ENCODE data around the gene POLR1C. TPM values are rescaled to one million over a fixed set of nuclear protein-coding genes. Genes with fewer than 3 reads are reported as not detected.
A peak's percentile ranks its signal among the peaks of the same experiment; 100 is the strongest.
"Not testable (repeated sequence)": the region's sequence is repeated elsewhere in the genome, so short reads cannot be mapped to it uniquely, and the experiment has no call there.

Gene POLR1C, protein sequence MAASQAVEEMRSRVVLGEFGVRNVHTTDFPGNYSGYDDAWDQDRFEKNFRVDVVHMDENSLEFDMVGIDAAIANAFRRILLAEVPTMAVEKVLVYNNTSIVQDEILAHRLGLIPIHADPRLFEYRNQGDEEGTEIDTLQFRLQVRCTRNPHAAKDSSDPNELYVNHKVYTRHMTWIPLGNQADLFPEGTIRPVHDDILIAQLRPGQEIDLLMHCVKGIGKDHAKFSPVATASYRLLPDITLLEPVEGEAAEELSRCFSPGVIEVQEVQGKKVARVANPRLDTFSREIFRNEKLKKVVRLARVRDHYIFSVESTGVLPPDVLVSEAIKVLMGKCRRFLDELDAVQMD
- 21.3 and 36.2 TPM in 2 replicates for total RNA-seq

DNA sequence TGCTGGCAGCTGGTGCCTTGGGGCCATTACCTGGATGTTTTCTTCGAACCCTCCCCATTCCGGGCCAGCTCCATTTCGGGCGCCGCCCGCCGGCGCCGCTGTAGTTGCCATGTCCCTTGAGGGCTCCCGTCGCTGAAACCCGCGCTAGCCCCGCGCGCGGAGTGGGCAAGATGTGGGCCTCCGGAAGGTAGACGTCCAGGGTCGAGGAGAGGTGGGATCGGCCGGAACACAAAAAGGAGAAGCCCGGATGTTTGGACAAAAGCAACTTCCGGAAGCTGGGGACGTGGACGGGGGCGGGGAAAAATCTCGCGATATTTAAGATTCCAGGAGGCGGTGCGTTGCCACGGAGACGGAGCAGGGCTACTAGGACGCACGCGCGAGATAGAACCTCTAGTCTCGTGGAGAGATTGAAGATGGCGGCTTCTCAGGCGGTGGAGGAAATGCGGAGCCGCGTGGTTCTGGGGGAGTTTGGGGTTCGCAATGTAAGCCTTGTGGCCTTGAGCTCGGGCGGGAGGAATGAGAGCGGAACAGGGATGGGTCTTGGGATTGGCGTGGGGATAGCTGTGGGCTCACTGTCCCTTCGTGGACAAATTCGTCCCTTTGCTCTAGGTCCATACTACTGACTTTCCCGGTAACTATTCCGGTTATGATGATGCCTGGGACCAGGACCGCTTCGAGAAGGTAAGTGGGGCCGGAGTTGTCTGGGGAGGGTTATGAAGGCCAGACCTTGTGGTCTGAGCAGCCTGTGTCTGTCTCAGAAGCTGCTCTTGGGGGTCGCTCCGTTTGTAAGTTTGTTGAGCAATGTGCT is at the start of gene POLR1C, which contains the start of gene YIPF3:
Gene POLR1C, plus strand, starts transcription at position 393 of the 808 bp plus-strand sequence. Its CDS starts 21 bp downstream, at position 414.
Gene YIPF3, minus strand, starts transcription at position 230 of the 808 bp plus-strand sequence. Its CDS starts 119 bp downstream, at position 111.
- peak; percentile 99 for DNase-seq

DNA sequence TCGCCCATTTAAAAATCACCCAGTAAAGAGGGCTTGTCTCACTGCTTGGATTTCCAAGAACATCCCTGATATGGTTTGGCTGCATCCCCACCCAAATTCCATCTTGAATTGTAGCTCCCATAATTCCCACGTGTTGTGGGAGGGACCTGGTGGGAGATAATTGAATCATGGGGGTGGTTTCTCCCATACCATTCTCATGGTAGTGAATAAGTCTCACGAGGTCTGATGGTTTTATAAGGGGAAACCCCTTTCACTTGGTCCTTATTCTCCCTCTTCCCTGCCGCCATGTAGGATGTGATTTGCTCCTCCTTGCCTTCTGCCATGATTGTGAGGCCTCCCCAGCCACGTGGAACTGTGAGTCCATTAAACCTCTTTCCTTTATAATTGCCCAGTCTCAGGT is 49.6 kb upstream of the POLR1C start:
- not testable (repeated sequence) for DNase-seq

DNA sequence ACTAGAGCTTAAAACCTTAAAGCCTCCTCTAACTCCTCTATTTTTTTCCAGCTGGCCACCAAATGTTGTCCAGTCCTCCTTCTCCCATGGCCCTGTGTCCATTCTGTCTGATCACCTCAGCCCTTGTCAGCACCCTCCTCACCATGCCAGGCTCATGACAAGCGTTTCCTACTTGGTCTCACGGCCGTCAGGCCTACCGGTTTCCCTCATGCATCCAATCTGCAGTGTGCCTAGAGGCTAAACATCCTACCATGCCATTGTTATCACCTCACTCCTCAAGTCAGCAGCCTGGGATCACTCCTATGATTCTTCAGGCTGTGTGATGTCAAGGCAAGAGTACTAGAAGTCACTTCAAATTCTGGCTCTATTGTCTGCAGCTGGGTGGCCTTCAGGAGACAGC is 49.1 kb upstream of the POLR1C start:
- no peak for DNase-seq

DNA sequence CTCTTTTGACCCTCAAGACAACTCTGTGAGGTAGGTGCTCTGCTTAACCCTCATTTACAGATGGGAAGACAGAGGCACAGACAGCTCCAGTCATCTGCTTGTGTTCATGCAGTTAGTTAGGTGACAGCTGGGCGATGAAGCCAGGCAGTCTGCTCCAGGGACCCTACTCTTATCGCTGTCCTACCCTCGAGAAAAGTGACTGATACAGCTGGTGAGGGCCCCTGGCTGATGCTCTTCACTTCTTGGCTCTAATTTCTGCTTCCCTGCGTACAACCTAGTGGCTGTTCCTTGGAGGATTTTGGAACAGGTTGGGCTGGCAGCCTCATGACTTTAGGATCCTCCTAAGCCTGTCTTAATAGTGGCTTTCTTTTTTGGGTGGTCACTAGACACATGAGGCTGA is 48.6 kb upstream of the POLR1C start:
- no peak for DNase-seq

DNA sequence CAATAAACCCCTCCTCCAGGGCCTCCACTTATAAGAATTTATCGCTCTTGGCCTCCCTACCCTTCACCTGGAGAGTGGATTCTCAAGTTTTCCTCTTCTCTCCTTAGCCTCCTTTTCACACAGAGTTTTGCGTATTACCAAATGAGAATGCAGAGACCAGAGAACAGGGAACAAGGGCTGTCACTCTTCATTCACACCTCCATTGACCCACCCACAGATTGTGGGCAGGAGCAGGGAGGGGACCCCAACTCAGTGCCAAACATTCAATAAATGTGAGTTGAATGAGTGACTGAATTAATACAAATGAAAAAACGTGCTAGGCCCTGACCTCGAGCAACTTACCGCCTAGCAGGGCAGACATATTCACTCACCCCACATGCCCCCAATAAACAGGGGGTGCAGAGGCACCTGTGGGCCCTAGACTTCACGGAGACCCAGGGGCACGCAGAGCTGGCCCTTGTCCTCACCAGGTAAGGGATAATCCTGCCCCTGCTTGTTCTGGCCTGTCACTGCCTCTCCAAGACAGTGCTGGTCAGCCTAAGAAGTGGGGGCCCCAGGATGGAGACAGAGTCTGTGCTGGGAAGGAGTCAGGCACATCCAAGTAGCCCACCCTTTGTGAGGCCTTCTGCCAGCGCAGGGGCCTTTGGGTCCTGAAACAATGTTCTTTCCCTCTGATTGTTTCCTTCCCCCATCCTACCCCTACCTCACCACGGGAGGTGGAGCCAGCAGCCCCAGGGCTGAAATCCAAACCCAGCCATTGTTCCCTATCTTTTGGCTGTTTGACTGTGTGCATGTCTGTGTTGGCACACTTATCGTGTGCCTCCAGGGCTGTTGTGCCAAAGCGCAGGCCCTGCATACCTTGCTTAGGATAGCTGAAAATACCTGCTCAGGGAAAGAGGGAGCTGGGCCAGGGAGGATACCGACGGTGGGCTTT is 47.9 kb upstream of the POLR1C start:
- DNase-seq, result no peak

DNA sequence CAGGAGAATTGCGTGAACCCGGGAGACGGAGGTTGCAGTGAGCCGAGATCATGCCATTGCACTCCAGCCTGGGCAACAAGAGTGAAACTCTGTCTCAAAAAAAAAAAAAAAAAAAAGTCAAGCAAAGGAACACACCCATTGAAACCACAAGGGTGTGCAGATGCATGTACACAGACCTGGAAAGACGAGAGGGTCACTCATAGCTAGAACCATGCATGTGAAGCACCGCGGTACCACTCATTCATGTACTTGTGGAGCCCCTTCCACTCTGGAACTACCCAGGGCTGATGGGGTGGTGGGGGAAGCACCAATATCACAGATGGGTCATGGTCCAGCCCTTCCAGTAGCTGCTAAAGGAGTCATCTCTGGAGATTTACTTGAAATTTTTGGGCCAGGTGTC is 46.9 kb upstream of the POLR1C start:
- no peak for DNase-seq

DNA sequence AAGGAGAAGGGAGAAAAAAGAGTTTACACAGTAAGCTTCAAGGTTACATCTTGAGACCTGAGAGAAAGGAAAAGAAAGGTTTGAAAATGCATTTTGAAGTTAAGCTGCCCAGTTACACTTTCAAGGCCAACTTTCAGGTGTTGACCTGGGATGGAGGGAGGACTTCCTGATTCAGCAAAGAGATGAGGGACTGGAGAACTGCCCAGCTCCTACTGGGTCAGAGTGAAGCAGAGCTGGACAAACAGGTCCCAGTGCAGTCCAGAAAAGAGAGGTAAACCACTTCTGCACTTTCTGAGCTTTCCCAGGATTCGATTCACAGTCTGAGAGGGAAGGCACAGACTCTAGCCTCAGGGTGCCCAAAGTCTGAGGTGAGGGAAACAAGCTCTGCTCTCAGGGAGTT is 45.5 kb upstream of the POLR1C start:
- no peak for DNase-seq

DNA sequence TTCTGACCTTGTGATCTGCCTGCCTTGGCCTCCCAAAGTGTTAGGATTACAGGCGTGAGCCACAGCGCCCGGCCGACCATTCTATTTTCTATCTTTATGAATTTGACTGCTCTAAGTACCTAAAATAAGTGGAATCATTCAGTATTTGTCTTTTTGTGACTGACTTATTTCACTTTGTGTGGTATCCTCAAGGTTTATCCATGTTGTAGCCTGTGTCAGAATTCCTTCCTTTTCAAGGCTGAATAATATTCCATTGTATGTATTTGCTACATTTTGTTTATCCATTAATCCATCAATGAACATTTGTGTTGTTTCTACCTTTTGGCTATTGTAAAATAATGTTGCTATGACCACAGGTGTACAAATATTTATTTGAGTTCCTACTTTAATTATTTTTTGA is 44.4 kb upstream of the POLR1C start:
- no peak for DNase-seq

DNA sequence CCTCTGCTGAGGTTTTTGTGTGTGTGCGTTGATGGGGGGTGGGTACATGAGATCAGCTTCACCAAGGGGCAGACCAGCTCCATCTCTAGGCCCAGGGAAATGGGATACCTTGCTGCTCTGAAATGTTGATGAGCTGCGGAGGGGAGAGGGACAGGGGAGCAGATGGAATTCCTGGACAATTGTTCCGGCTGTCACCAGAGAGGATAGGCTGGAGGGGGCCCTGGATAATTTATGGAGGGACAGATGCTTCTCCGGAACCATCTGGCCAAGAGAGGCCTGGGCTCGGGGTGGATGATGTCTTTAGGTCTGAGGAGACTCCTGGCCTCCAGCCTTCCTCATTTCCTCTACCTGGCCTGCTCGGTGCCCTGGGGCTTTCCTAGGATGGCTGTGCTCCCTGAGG is 41.4 kb upstream of the POLR1C start:
- DNase-seq, result no peak

DNA sequence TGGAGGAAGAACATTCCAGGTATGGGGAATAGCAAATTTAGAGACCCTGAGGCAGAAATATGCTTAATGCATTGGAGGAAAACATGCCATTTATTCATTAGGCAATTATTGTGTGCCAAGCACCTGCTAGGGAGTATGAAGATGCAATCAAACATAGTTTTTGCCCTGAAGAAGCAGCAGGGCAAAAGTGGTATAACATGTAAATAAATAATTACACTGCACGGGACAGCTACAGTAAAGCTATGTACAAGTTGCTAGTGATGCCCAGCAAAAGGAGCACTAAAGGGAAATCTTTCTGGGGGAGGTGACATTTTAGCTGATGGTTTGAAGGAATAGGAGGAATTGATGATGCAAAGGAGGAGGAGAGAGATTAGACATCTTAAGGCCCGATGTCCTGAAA is 40.1 kb upstream of the POLR1C start:
- DNase-seq, result no peak

DNA sequence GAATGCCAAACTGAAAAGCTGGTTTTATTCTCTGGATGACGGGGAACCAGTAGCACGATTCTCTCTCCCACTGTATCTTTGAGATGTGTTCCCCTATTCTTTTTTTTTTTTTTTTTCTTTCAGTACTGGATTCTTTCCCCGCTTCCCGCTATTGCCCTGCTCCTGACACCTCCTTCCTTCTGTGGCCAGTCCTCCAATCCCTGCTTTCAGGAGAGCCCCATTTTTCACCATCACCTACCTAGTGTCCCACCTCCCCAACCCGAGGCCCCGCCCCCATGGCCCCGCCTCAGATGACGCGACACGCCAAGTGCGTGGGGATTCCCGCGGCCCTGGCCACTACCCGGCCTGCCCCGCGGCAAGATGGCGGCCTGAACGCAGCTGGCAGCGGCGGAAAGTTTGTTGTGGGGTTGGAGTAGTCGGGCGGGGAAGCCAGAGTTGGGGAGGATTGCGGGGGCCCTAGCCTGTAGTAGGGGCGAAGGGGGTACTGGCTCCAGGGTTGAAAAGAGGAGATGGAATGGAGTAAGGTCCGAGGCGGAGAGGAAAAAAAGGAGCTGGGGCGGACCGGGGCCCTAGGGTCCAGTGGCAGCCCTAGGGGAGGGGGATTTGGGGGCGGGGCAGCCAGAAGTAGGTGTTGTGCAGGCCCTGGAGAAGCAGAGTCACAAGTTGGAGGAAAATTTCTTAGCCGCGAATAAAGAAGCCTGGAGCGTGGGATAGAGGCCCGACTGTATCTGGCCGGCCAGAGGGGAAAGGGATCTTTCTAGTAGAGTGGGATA is 39.5 kb upstream of the POLR1C start, which contains the start of gene TJAP1:
Gene TJAP1, plus strand, starts transcription at position 336 of the 773 bp plus-strand sequence. CDS start 21,432 bp downstream, outside the sequence.
- DNase-seq, result peak; percentile 90

DNA sequence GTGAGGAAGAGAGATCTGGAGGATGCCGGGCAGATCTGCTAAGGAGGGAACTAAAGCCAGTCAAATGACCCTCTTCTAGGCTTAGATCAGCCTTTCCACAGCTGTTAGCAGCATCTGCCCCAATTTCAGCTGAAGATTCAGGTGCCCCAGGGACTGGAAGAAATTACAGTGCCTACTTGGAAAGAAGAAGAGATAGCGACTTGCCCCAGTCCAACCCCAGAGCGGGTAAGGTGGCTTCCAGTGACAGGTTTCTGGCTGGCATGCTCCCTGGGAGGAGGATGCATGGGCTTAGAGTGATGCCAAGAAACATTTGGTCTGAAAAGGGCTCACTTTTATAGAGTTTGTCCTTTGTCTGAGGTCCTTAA is 38.9 kb upstream of the POLR1C start:
- no peak for DNase-seq

DNA sequence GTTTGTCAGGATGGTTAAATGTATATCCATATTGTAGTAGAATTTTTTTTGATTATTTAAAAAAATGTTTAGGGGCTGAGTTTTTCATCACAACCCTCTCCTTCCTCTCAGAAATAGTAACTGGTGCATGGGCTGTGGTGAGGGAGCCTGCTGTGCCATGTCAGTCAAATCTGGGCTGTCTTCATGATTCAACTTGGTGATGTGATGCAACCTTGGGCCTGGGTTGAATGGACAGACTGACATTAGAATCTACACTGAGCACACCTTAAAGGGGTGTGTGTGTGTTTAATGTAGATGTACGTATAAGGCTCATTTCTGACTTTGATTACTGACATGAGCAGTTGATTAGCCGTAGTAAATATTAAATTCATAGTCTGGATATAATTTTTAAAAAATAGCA is 35.8 kb upstream of the POLR1C start:
- no peak for DNase-seq

DNA sequence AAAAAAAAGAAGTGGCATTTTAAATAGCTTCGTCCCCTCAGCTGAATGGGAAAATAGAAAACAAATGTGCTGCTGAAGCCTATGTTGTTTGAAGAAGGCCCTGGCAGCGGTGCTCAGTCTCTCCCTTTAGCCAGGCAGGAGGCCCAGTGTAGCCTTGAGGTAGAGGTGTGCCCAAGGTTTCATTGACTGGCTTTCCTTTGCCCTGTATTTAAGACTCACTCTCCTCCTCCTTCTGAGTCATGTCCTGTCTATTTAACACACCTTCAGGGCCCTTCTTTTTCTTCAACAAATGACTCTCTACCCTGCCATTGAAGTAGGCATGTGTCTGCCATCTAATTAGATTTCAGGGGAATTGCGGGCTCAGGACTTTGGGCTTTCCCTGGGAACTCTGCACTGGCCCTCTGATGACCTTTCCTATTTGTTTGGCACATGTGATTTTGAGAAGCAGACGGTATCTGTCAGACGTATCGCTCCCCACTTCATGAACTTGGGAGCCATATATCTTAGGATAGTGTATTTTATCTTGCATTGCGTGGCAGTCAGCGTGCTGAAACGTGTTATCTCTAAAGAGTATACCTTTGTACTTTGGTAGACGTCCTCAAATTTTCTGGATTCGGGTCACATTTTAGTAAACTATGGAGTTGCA is 35.2 kb upstream of the POLR1C start:
- no peak for DNase-seq

DNA sequence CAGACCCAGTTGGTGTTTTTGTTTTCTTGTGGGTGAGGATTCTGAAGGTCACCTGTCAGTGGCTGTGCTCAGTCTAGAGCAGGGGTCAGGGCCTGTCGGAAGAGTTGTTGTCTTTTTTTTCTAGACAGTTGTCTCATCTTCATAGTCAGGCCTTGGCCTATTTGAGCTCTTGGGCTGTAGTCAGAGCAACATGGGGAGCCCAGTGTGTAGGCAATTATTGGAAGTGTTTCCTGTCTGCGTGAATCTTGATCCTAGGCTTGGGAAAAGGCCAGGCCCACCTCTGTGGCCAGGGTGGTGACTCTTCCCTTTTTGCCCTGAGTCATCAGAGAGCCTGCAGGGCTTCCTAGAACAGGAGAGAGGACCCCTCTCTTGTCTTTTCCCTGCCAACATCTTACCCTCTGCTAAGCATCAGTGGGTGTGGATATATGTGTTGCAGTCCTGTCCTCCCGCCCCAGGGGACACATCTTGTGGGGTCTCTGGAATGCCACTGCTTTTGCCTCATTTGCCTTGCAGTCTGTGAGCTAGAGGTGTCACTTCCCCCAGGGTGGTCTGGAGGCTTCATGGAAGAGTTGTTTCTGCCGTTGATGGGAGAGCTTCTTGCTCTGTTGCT is 28.1 kb upstream of the POLR1C start:
- DNase-seq, result no peak

DNA sequence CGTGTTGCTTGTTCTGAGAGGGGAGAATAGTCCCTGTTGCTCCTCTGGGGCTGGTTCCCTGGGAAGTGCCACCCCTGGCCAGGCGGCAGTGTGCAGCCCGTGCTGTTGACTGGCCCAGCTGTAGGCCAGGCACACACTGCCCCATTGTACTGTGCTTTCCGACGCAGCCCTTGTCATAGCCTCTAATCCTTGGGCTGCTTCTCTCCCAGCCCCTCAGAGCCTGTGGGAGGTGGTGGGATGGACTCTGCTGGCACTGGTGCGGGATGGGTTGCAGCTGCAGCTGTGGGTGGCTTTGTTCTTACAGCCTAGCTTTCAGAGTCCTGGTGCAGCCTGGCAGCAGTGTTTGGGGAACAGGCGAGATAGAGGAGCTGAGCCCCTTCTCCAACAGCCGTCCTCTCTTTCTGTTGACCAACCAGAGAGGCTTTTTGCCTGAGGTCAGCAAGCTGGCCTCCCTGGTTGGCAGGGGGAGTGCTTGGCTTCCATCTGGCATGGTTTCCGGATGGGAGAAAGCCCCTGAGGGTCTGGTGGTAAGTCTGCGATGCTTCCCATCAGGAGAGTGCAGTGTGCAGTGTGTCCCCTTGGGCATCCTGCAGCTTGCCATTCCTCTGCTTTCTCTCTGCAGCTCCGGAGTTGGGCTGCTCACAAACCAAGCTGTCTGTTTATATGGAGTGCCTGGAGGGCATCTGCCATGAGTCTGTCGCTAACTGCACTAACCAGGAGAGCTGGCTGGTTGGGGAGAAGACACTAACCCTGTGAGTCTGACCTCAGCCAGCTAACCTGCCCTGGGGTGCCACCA is 27.4 kb upstream of the POLR1C start:
- no peak for DNase-seq

DNA sequence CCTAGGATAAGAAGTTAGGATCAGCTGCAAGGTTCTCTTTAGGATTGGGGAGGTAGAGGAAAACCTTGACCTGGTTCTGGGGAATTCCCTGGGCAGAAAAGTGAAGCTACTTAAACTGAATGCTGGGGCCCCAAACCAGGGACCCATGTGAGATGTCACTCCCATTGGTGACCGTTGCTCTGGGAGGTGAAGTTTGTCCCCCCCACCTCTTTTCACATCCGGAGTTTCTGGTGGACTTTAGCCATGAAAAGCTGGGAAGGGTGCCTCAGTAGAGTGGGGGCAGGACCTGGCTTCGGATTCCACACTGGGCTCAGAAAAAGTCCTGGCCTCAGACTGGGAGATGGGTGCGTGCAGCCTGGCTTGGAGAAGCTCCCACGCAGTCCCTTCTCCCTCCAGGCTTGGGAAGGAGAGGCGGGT is 26.4 kb upstream of the POLR1C start:
- no peak for DNase-seq

DNA sequence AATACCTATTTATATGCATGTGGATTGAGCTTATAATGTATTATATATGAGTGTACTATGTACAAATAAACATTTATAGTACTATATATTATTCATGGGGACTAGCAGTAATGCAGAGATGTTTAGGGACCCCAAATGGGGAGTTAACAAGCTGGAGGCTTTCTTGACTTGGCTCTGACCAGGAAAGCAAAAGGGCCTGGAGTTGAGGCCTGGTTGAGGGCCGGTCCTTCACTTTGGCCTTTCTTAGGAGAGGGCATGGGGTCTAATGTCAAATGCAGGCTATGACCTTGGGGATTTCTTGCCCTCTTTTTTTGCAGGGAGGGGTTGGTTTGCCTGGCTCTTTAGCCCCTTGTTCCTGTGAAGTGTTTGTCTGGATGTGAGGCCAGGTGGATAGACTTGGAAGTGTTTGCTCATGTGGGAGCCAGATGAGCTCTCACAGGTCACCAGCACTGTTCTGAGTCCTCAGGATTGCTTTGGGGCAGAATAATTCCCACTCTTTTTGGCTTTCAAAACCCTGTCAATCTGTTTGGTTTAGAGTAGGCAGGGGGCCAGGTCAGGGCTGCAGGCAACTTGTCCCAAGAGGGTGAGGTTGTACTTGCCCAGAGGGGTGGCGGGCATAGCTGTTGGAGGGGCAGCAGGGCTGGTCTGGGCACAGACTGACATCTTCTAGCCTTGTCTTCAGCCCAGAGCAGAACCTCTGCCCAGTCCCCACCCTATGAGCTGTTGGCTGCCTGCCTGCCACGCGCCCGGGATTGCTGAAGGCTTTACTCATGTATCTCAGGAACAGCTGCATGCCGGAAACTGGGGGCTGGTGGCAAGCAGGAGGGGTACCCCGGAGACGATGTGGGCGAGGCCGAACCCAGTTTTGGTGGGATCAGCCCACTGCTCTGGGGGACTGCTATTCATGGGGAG is 24.9 kb upstream of the POLR1C start:
- peak; percentile 58 for DNase-seq

DNA sequence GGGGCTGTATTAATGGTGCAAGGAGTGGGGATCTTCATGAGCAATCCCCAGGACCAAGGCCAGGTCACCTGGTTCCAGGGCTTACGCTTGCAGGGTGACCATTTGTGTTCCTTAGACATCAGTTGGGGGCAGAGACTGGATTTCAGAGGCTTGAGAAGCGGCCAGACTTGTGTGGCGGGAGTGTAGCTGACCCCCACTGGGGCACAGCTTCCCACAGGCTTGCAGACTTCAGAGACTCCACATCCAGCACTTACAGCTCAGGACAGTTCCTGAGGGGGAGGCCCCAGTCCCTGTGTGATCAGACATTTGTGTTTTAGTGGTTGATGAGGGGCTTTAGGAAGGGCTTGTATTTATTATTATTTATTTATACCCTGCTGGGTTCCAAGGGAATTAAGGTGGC is 24.2 kb upstream of the POLR1C start:
- no peak for DNase-seq

Measured in dermis blood vessel endothelial cell (primary cell).